Kidney epithelial cell (primary cell): ENCODE measurements around the gene ULK4. TPM values are rescaled to one million over a fixed set of nuclear protein-coding genes. Genes with fewer than 3 reads are reported as not detected.
"Not testable (repeated sequence)": the region's sequence is repeated elsewhere in the genome, so short reads cannot be mapped to it uniquely, and the experiment has no call there.

Experiments
- DNase-seq: peaks from one replicate; pipeline ENCODE4 v3.0.0-alpha.2; 2010; ENCODE audit warnings: low read depth
- H3K27me3 ChIP-seq: 2 replicates; pipeline ENCODE4 v1.6.0; 2011; ENCODE audit warnings: low read length; ENCODE audit not compliant: control insufficient read depth, insufficient read depth
- H3K36me3 ChIP-seq: 2 replicates; pipeline ENCODE4 v1.5.1; 2011; ENCODE audit warnings: low read length; ENCODE audit not compliant: control insufficient read depth, insufficient read depth
- H3K4me3 ChIP-seq: 2 replicates; pipeline ENCODE4 v1.5.1; 2011; ENCODE audit warnings: low read depth, mild to moderate bottlenecking, control low read depth, low read length
- total RNA-seq: library from RNA; depleted of rRNA; stranded (reverse); fragments of >200 nt; gene quantifications from 2 replicates; pipeline ENCODE4 v1.2.3, GENCODE V29; 2015
- TF ChIP-seq, protein P1 (sequence below): IDR thresholded peaks from 2 replicates; pipeline ENCODE4 v1.5.1; 2011; ENCODE audit warnings: mild to moderate bottlenecking, moderate library complexity, low read length, control low read depth, inconsistent platforms; ENCODE audit not compliant: insufficient read depth, poor library complexity, severe bottlenecking

The ULK4 gene
- total RNA-seq, 1 donor from 2014 or later = 18.3 TPM

DNA sequence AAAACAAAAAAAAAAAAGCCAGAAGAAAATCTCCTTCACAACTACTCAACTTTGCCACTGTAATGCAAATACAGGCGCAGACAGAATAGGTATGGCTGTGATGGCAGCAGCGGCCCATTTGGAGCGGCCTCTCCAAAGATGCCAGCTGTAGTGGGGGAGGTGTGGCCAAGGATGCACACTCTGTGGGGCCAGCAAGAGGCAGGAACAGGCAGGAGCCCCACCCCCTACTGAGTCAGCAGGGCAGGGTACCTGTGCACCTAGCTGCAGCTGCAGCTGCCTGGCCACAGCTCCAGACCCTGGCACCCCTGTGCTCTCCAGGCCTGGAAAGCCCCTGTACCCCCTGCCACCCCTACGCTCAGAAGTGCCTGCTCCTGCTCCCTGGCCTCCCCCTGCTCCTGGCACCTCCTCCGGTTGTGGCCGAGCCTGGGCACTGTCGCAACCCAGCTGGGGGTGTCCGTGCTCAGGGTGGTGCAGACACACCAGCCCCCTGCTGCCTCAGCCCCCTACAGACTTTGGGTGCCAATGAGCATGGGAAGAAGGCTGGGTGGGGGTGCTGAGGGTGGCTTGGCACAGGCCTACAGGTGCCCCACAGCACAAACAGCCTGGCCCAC is 312.7 kb downstream of the ULK4 start:
- H3K4me3 ChIP-seq = no peak overlapping the region
- TF ChIP-seq, protein P1, sequence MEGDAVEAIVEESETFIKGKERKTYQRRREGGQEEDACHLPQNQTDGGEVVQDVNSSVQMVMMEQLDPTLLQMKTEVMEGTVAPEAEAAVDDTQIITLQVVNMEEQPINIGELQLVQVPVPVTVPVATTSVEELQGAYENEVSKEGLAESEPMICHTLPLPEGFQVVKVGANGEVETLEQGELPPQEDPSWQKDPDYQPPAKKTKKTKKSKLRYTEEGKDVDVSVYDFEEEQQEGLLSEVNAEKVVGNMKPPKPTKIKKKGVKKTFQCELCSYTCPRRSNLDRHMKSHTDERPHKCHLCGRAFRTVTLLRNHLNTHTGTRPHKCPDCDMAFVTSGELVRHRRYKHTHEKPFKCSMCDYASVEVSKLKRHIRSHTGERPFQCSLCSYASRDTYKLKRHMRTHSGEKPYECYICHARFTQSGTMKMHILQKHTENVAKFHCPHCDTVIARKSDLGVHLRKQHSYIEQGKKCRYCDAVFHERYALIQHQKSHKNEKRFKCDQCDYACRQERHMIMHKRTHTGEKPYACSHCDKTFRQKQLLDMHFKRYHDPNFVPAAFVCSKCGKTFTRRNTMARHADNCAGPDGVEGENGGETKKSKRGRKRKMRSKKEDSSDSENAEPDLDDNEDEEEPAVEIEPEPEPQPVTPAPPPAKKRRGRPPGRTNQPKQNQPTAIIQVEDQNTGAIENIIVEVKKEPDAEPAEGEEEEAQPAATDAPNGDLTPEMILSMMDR = no peak
- no peaks in the 10 kb centered on the region for H3K36me3 ChIP-seq
- H3K27me3 ChIP-seq = no peaks in the 10 kb centered on the region
- DNase-seq = no peak

DNA sequence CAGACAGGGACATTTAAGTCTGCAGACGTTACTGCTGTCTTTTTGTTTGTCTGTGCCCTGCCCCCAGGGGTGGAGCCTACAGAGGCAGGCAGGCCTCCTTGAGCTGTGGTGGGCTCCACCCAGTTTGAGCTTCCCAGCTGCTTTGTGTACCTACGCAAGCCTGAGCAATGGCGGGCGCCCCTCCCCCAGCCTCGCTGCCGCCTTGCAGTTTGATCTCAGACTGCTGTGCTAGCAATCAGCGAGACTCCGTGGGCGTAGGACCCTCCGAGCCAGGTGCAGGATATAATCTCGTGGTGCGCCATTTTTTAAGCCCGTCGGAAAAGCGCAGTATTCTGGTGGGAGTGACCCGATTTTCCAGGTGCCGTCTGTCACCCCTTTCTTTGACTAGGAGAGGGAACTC is 314.2 kb downstream of the ULK4 start:
- not testable (repeated sequence) for DNase-seq, H3K36me3 ChIP-seq, H3K4me3 ChIP-seq, H3K27me3 ChIP-seq

DNA sequence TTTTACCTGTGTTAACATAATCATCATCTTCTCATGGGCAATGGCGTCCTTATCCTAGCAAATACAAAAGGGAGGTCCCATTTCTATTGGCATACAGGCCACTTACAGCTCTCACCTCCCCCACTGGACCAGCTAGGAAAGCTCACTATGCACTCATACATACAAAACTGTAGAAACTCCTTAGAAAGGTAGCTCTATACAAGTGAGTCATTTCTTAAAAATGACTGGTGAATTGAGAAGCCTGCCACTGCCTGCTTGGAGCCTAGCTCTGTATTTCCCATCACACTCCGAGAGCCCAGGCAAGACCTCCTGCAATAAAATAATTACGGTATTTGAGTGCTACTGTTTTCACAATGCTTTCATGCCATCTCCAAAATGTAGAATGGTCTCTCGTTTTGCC is 321.8 kb downstream of the ULK4 start:
- DNase-seq = no peak
- H3K4me3 ChIP-seq = no peak overlapping the region
- TF ChIP-seq, protein P1 = no peak
- H3K27me3 ChIP-seq = no peaks in the 10 kb centered on the region
- H3K36me3 ChIP-seq = no peaks in the 10 kb centered on the region

DNA sequence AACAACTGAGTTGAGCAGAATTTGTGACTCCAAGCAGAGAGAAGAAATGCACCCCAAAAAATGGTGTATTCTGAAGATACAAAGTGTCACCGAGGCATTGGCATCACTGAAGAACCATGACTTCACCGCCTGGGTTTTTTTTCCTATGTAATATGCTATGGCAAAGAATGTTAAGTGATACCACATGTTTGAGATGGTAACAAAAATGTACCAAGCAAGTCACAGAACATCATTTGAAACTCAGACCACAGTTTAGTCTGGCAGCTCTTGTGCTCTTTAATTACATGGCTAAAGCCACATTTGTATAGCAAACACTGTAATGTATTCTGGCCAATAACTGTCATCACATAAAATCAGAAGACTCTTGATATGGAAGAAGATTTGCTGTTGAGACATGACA is 323.5 kb downstream of the ULK4 start:
- no peak overlapping the region for H3K4me3 ChIP-seq

DNA sequence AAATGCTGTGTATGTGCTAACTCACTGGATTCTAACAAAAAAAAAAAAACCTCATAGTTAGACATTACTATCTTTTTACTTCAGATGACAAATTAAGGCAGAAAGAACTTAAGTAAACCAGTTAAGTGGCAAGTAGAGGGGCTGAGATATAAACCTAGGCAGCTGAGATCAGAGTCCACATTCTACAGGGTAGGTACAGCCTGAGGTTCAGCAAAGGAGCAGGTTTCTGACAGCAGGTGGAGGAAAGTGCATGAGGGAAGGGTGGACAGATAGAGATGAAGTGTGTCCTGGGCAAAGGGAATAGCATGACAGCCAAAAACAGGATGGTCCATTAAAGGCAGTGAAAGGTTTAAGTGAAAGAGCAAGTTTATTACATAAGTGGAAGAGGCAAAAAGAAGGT is 329.2 kb downstream of the ULK4 start:
- TF ChIP-seq, protein P1 = no peak
- DNase-seq = no peak
- Histone ChIP-seq H3K4me3 (no peak overlapping the region), H3K27me3 (no peaks in the 10 kb centered on the region), H3K36me3 (no peaks in the 10 kb centered on the region)

More for the DNA sequence above, 323.5 kb downstream of the ULK4 start:
- no peak for DNase-seq
- H3K36me3 ChIP-seq = no peaks in the 10 kb centered on the region
- TF ChIP-seq, protein P1 = no peak
- H3K27me3 ChIP-seq = no peaks in the 10 kb centered on the region

DNA sequence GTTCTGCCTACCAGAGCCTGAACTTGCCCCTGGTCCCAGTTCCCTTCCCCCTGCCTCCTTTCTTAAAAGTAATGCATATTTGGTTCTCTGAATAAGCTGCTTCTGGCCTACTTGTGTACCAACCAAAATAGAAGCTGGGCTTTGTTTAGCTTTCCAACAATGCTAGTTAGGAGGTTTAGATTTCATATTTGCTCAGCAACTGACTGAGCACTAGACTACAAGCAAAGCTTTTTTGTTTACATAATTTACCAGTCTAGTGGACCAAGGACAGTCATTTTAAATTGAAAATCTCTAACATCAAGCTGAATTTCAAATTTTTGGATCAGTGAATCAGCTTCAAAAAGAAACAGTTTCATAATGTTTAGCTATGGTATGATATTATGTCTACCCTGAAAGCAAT is 331.2 kb downstream of the ULK4 start:
- Histone ChIP-seq H3K27me3 (no peaks in the 10 kb centered on the region), H3K4me3 (no peak overlapping the region), H3K36me3 (no peaks in the 10 kb centered on the region)
- TF ChIP-seq, protein P1 = no peak
- no peak for DNase-seq
